Panc1 (cell line): Measurements from ENCODE around the gene SRSF9.

Experiments
- CTCF ChIP-seq: fragments of 450-650 bp; IDR thresholded peaks from 2 replicates; pipeline ENCODE4 v1.5.1; 2017; ENCODE audit warnings: mild to moderate bottlenecking
- POLR2AphosphoS5 ChIP-seq: IDR thresholded peaks from 2 replicates; pipeline ENCODE4 v1.6.1; 2012; ENCODE audit warnings: mild to moderate bottlenecking, low read depth, low read length, moderate library complexity
- SIN3A ChIP-seq: IDR thresholded peaks from 2 replicates; pipeline ENCODE4 v1.6.1; 2012; ENCODE audit warnings: low read depth, mild to moderate bottlenecking, low read length, moderate library complexity, borderline replicate concordance; ENCODE audit not compliant: insufficient read depth
- TCF7L2 ChIP-seq: IDR thresholded peaks from 2 replicates; pipeline ENCODE4 v1.6.1; 2011; ENCODE audit warnings: mild to moderate bottlenecking, low read depth, low read length, inconsistent platforms
- TF ChIP-seq, protein P1 (sequence below), 2 experiments: IDR thresholded peaks; 2 replicates each; pipeline ENCODE4 v1.6.1; 2011 to 2012; ENCODE audit warnings: low read depth in 2 of 2, control low read depth in 1 of 2, low read length in 1 of 2, mild to moderate bottlenecking in 1 of 2, moderate library complexity in 1 of 2; ENCODE audit not compliant: insufficient read depth in 1 of 2

DNA sequence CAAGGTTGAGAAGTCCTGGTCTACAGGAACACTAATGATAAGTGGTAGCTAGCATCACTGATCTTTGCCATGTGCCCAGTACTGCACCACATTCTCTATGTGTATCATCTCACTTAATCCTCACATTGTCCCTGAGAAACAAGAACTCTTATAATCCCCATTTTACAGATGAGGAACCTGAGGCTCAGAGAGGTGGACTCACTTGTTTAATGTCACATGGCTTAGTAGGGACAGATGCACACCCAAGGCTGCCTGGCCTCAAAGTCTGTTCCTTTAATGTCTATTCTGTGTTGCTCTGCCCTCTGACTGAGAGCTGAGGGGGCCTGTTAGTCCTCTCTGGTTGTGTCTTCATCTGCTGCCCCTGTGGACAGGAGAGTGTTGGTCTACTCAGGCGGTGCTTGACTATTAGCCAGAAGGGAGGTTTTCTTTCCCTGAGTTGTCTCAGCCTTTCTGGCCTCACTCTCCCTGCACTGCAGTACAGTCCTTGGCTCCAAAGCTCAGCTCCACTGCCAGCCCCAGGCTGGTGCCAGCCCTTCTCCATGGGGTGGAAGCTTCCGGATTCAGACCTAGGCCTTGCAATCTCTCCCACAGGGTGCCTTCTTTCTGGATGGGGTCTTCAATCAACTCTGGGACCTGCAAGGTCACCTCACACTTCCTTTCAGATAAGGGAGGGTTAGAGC, 21.4 kb upstream of the SRSF9 start:
- TF ChIP-seq CTCF: no peak
- no peak for TF ChIP-seq POLR2AphosphoS5
- TF ChIP-seq, protein P1, sequence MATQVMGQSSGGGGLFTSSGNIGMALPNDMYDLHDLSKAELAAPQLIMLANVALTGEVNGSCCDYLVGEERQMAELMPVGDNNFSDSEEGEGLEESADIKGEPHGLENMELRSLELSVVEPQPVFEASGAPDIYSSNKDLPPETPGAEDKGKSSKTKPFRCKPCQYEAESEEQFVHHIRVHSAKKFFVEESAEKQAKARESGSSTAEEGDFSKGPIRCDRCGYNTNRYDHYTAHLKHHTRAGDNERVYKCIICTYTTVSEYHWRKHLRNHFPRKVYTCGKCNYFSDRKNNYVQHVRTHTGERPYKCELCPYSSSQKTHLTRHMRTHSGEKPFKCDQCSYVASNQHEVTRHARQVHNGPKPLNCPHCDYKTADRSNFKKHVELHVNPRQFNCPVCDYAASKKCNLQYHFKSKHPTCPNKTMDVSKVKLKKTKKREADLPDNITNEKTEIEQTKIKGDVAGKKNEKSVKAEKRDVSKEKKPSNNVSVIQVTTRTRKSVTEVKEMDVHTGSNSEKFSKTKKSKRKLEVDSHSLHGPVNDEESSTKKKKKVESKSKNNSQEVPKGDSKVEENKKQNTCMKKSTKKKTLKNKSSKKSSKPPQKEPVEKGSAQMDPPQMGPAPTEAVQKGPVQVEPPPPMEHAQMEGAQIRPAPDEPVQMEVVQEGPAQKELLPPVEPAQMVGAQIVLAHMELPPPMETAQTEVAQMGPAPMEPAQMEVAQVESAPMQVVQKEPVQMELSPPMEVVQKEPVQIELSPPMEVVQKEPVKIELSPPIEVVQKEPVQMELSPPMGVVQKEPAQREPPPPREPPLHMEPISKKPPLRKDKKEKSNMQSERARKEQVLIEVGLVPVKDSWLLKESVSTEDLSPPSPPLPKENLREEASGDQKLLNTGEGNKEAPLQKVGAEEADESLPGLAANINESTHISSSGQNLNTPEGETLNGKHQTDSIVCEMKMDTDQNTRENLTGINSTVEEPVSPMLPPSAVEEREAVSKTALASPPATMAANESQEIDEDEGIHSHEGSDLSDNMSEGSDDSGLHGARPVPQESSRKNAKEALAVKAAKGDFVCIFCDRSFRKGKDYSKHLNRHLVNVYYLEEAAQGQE (IDR thresholded peaks at IDR 0.05; ENCODE audit: insufficient read depth in 1 of 2, low read depth in 2 of 2, low read length in 1 of 2): no peak
- no peak for TF ChIP-seq SIN3A
- TF ChIP-seq TCF7L2: no peak
